ENCODE data around the gene ESYT2. TPM values are rescaled to one million over a fixed set of nuclear protein-coding genes. Genes with fewer than 3 reads are reported as not detected.
"Not testable (repeated sequence)": the region's sequence is repeated elsewhere in the genome, so short reads cannot be mapped to it uniquely, and the experiment has no call there.

Gene ESYT2
- total RNA-seq, 2 donors from 2014 or later: 54.4 to 73.3 TPM

GRCh38 chr7:158699341-158699740, 130.0 kb downstream of the ESYT2 start:
- ATAC-seq (no peak), DNase-seq (ENCODE audit: low spot score in 2 of 2) (no peak)
- Mint-ChIP-seq H3K27ac (no peak overlapping the region), H3K9me3 (no peaks in the 10 kb centered on the region), H3K36me3 (peaks cover 34 to 71% of the 10 kb centered on the region in 2 donors)

GRCh38 chr7:158698657-158699195, 130.6 kb downstream of the ESYT2 start:
- Mint-ChIP-seq H3K27ac (no peak overlapping the region), H3K9me3 (no peaks in the 10 kb centered on the region), H3K36me3 (peaks cover 34 to 73% of the 10 kb centered on the region in 2 donors)
- DNase-seq (ENCODE audit: low spot score in 2 of 2) (no peak), ATAC-seq (no peak)

- not testable (repeated sequence) for ATAC-seq; DNase-seq (ENCODE audit: low spot score in 2 of 2); H3K9me3 Mint-ChIP-seq
- H3K36me3 Mint-ChIP-seq: peaks cover 24 to 70% of the 10 kb centered on the region in 2 donors
- H3K27ac Mint-ChIP-seq: peak overlapping the region in 1 of 2 donors; percentile 22
Measured at GRCh38 chr7:158697597-158697996, 131.7 kb downstream of the ESYT2 start.

- Mint-ChIP-seq H3K27ac (no peak overlapping the region), H3K36me3 (peaks cover 15 to 54% of the 10 kb centered on the region in 2 donors), H3K9me3 (no peaks in the 10 kb centered on the region)
- DNase-seq (ENCODE audit: low spot score in 2 of 2) (no peak), ATAC-seq (peak; percentile 34 to 63)
Measured at GRCh38 chr7:158695726-158696452, 133.4 kb downstream of the ESYT2 start.

GRCh38 chr7:158695056-158695455, 134.3 kb downstream of the ESYT2 start:
- H3K9me3 Mint-ChIP-seq: no peaks in the 10 kb centered on the region
- H3K27ac Mint-ChIP-seq: no peak overlapping the region
- peak in 1 of 2 donors; percentile 11 for ATAC-seq
- DNase-seq (ENCODE audit: low spot score in 2 of 2): no peak
- H3K36me3 Mint-ChIP-seq: peaks cover 13 to 49% of the 10 kb centered on the region in 2 donors

GRCh38 chr7:158694650-158695049, 134.7 kb downstream of the ESYT2 start:
- Mint-ChIP-seq H3K9me3 (no peaks in the 10 kb centered on the region), H3K36me3 (peaks cover 13 to 48% of the 10 kb centered on the region in 2 donors), H3K27ac (no peak overlapping the region)
- ATAC-seq: no peak
- no peak for DNase-seq (ENCODE audit: low spot score in 2 of 2)

- H3K9me3 Mint-ChIP-seq: no peaks in the 10 kb centered on the region
- no peak for ATAC-seq
- no peak overlapping the region for H3K27ac Mint-ChIP-seq
- no peak for DNase-seq (ENCODE audit: low spot score in 2 of 2)
- H3K36me3 Mint-ChIP-seq: peaks cover 15 to 47% of the 10 kb centered on the region in 2 donors
Measured at GRCh38 chr7:158689488-158689887, 139.8 kb downstream of the ESYT2 start.

GRCh38 chr7:158687406-158687805, 141.9 kb downstream of the ESYT2 start:
- peaks cover 26 to 48% of the 10 kb centered on the region in 2 donors for H3K36me3 Mint-ChIP-seq
- H3K9me3 Mint-ChIP-seq: no peaks in the 10 kb centered on the region

GRCh38 chr7:158685693-158686092, 143.6 kb downstream of the ESYT2 start:
- ATAC-seq (no peak), DNase-seq (ENCODE audit: low spot score in 2 of 2) (no peak)
- no peaks in the 10 kb centered on the region for H3K9me3 Mint-ChIP-seq
- H3K36me3 Mint-ChIP-seq: peaks cover 26 to 48% of the 10 kb centered on the region in 2 donors
- no peak overlapping the region for H3K27ac Mint-ChIP-seq

More at GRCh38 chr7:158687406-158687805, 141.9 kb downstream of the ESYT2 start:
- H3K27ac Mint-ChIP-seq: no peak overlapping the region
- DNase-seq (ENCODE audit: low spot score in 2 of 2) (no peak), ATAC-seq (peak in 1 of 2 donors; percentile 26)

- no peak for DNase-seq (ENCODE audit: low spot score in 2 of 2)
Measured at GRCh38 chr7:158684329-158684728, 145.0 kb downstream of the ESYT2 start.

GRCh38 chr7:158683541-158683940, 145.8 kb downstream of the ESYT2 start:
- ATAC-seq: no peak
- Mint-ChIP-seq H3K36me3 (peaks cover 31 to 51% of the 10 kb centered on the region in 2 donors), H3K9me3 (no peaks in the 10 kb centered on the region), H3K27ac (no peak overlapping the region)
- no peak for DNase-seq (ENCODE audit: low spot score in 2 of 2)

More at GRCh38 chr7:158684329-158684728, 145.0 kb downstream of the ESYT2 start:
- peaks cover 31 to 54% of the 10 kb centered on the region in 2 donors for H3K36me3 Mint-ChIP-seq
- no peak overlapping the region for H3K27ac Mint-ChIP-seq
- H3K9me3 Mint-ChIP-seq: no peaks in the 10 kb centered on the region
- no peak for ATAC-seq

- no peak for ATAC-seq
- Mint-ChIP-seq H3K27ac (no peak overlapping the region), H3K36me3 (peaks cover 23 to 40% of the 10 kb centered on the region in 2 donors), H3K9me3 (no peaks in the 10 kb centered on the region)
- DNase-seq (ENCODE audit: low spot score in 2 of 2): no peak
Measured at GRCh38 chr7:158682456-158682855, 146.9 kb downstream of the ESYT2 start.

Other genes with a start within 250 kb of the ESYT2 start
- under 1 TPM; 0.35 to 0.61 TPM for gene PTPRN2, start 241.7 kb downstream of the ESYT2 start, total RNA-seq
- 100 to 1,000 TPM; 129 to 205 TPM for gene NCAPG2, start 124.7 kb downstream of the ESYT2 start, total RNA-seq
- gene DYNC2I1, start 27.0 kb upstream of the ESYT2 start, total RNA-seq: 10 to 100 TPM; 12.0 to 16.9 TPM

Data from activated naive CD4-positive, alpha-beta T cell treated with anti-CD3 and anti-CD28 coated beads, Interleukin-2, amount 50 U/mL, for 72 hours (primary cell).